ENCODE data around the gene TROAP. TPM values are rescaled to one million over a fixed set of nuclear protein-coding genes. Genes with fewer than 3 reads are reported as not detected.

TROAP gene
- total and polyA plus RNA-seq, 9 of the 15 experiments (the other 6 are each of a cell fraction or from before 2014, with no cell fraction given): 46.4 to 171 (median 59.8) TPM

GRCh38 chr12:49342066-49342913, 19.2 kb downstream of the TROAP start (continued):
- TF ChIP-seq RBM34 (IDR thresholded peaks at IDR 0.05; ENCODE audit: borderline replicate concordance, insufficient read depth, low read length): no peak
- TF ChIP-seq, protein P1, sequence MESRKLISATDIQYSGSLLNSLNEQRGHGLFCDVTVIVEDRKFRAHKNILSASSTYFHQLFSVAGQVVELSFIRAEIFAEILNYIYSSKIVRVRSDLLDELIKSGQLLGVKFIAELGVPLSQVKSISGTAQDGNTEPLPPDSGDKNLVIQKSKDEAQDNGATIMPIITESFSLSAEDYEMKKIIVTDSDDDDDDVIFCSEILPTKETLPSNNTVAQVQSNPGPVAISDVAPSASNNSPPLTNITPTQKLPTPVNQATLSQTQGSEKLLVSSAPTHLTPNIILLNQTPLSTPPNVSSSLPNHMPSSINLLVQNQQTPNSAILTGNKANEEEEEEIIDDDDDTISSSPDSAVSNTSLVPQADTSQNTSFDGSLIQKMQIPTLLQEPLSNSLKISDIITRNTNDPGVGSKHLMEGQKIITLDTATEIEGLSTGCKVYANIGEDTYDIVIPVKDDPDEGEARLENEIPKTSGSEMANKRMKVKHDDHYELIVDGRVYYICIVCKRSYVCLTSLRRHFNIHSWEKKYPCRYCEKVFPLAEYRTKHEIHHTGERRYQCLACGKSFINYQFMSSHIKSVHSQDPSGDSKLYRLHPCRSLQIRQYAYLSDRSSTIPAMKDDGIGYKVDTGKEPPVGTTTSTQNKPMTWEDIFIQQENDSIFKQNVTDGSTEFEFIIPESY (CRISPR knock-in tag; IDR thresholded peaks at IDR 0.05): peak; percentile 92
- peak; percentile 26 to 55 for TF ChIP-seq NRF1 (conservative IDR thresholded peaks at IDR 0.05 in 1 of 2, IDR thresholded peaks at IDR 0.05 in 1 of 2)
- TF ChIP-seq NFE2L1 (tag; IDR thresholded peaks at IDR 0.05; ENCODE audit: borderline replicate concordance, low read depth): no peak
- no peak for TF ChIP-seq RBM39 (optimal IDR thresholded peaks at IDR 0.05; ENCODE audit: low read depth, low read length)
- no peak for TF ChIP-seq SRSF7 (optimal IDR thresholded peaks at IDR 0.05; ENCODE audit: low read depth, low read length)
- TF ChIP-seq TCF7 (IDR thresholded peaks at IDR 0.05; ENCODE audit: borderline replicate concordance): peak; percentile 7; the same call in 1 of the 2 replicates
- no peak for TF ChIP-seq TAF15 (IDR thresholded peaks at IDR 0.05; ENCODE audit: low read depth, low read length)
- TF ChIP-seq ZBTB40 (IDR thresholded peaks at IDR 0.05): 0 out of 2 replicates have a peak, but pooled peaks have one; percentile 33
- no peak for TF ChIP-seq ZBTB40 (CRISPR knock-in tag; IDR thresholded peaks at IDR 0.05)
- no peak for TF ChIP-seq MTA2 (IDR thresholded peaks at IDR 0.05; ENCODE audit: low read depth)
- TF ChIP-seq ZFP36 (IDR thresholded peaks at IDR 0.05; ENCODE audit: low read depth, low read length, partially characterized antibody): no peak
- TF ChIP-seq NCOA4 (IDR thresholded peaks at IDR 0.05; ENCODE audit: partially characterized antibody): no peak
- TF ChIP-seq TAF1 (IDR thresholded peaks at IDR 0.05; ENCODE audit: control insufficient read depth, extremely low read depth, insufficient read depth, low read length, severe bottlenecking): no peak
- TF ChIP-seq WHSC1 (IDR thresholded peaks at IDR 0.05; ENCODE audit: low read length): no peak
- TF ChIP-seq CHD2 (IDR thresholded peaks at IDR 0.05; ENCODE audit: low read depth, low read length): no peak
- TF ChIP-seq NFIC (IDR thresholded peaks at IDR 0.05): 0 out of 2 replicates have a peak, but pooled peaks have one; percentile 21

Measured in K562 (cell line).